Subcutaneous abdominal adipose tissue (tissue), 5 donors: Measurements from ENCODE around the gene JAKMIP3.

Source experiments
- H3K27ac ChIP-seq: one replicate; pipeline ENCODE4 v1.7.0; 2013; ENCODE audit warnings: low read depth, mild to moderate bottlenecking, inconsistent platforms, low read length, moderate library complexity
- H3K27me3 ChIP-seq, 5 donors: one replicate each; pipeline ENCODE4 v1.7.0; 2013; ENCODE audit warnings: low read length in 5 of 5, inconsistent platforms in 1 of 5; ENCODE audit not compliant: control insufficient read depth in 5 of 5, insufficient read depth in 4 of 5
- H3K36me3 ChIP-seq, 5 donors: one replicate each; pipeline ENCODE4 v1.7.0; 2013; ENCODE audit warnings: low read length in 5 of 5; ENCODE audit not compliant: control insufficient read depth in 5 of 5, insufficient read depth in 5 of 5
- H3K4me1 ChIP-seq, 5 donors: one replicate each; pipeline ENCODE4 v1.7.0; 2013; ENCODE audit warnings: low read length in 5 of 5, mild to moderate bottlenecking in 3 of 5, moderate library complexity in 1 of 5; ENCODE audit not compliant: control insufficient read depth in 5 of 5, insufficient read depth in 5 of 5
- H3K4me3 ChIP-seq, 5 donors: one replicate each; pipeline ENCODE4 v1.7.0; 2013; ENCODE audit warnings: low read length in 5 of 5, low read depth in 1 of 5
- H3K9ac ChIP-seq, 5 donors: one replicate each; pipeline ENCODE4 v1.7.0; 2013; ENCODE audit warnings: low read length in 5 of 5, mild to moderate bottlenecking in 4 of 5, moderate library complexity in 3 of 5
- H3K9me3 ChIP-seq, 5 donors: one replicate each; pipeline ENCODE4 v1.7.0; 2013; ENCODE audit warnings: low read length in 5 of 5; ENCODE audit not compliant: control insufficient read depth in 5 of 5
- donor health status: healthy.
- donor health status: healthy.
- donor health status: healthy.
- donor health status: healthy.
- donor health status: healthy.

The JAKMIP3 gene

GRCh38 chr10:132062641-132063390 lies 2.9 kb upstream of the JAKMIP3 start:
- no peaks in the 10 kb centered on the region for H3K9me3 ChIP-seq
- H3K9ac ChIP-seq = no peak overlapping the region
- H3K4me1 ChIP-seq = peaks cover 2 to 22% (median 18%) of the 10 kb centered on the region in 5 donors
- H3K27ac ChIP-seq = no peak overlapping the region
- no peaks in the 10 kb centered on the region for H3K36me3 ChIP-seq
- no peak overlapping the region for H3K4me3 ChIP-seq
- peaks cover 0 to 6% (median 0%) of the 10 kb centered on the region in 5 donors for H3K27me3 ChIP-seq

- H3K27ac ChIP-seq = no peak overlapping the region
- no peaks in the 10 kb centered on the region for H3K9me3 ChIP-seq
- no peaks in the 10 kb centered on the region for H3K36me3 ChIP-seq
- H3K4me1 ChIP-seq = peaks cover 0 to 22% (median 18%) of the 10 kb centered on the region in 5 donors
- no peak overlapping the region for H3K4me3 ChIP-seq
- H3K27me3 ChIP-seq = peaks cover 0 to 3% (median 0%) of the 10 kb centered on the region in 5 donors
- no peak overlapping the region for H3K9ac ChIP-seq
Observed at GRCh38 chr10:132063432-132063831, 2.3 kb upstream of the JAKMIP3 start.

DNA sequence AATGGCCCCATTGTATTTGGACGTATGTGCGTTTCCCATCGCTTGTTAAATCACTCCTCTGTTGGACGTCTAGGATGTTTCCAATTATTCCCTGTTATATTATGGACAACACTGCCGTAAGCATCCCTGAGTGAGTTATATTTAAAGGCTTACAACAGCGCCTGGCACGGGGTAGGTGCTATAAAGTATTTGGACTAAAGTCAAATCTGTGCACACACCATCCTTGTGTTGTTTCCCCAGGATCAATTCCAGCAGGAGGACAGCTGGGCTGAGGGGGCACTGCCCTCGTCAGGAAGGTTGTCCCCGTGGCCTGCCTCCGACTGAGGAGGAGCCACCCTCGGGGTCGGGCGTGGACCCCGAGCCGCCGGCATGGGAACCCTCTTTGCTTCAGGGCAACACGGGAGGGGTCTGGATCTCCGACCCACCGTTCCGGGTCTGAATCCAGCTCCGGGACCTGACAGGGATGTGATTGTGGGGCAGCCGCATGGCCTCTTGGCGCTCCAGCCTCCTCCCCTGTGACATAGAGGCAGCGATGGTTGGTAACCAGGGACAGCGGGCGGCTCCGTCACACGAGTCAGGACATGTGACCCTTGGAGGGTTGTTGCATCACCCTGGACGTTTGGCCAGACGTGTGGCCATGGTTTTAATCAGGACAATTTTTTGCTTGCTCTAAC lies 1.5 kb upstream of the JAKMIP3 start:
- Histone ChIP-seq H3K27ac (no peak overlapping the region), H3K27me3 (no peaks in the 10 kb centered on the region), H3K4me3 (no peak overlapping the region), H3K4me1 (peaks cover 0 to 22% (median 18%) of the 10 kb centered on the region in 5 donors), H3K36me3 (no peaks in the 10 kb centered on the region), H3K9ac (no peak overlapping the region), H3K9me3 (no peaks in the 10 kb centered on the region)

GRCh38 chr10:132064771-132065437 lies 842 bp upstream of the JAKMIP3 start:
- no peaks in the 10 kb centered on the region for H3K27me3 ChIP-seq
- no peaks in the 10 kb centered on the region for H3K36me3 ChIP-seq
- peaks cover 0 to 22% (median 18%) of the 10 kb centered on the region in 5 donors for H3K4me1 ChIP-seq
- H3K9ac ChIP-seq = peak overlapping the region in 2 of 5 donors; percentile 50 to 56
- H3K27ac ChIP-seq = no peak overlapping the region
- H3K9me3 ChIP-seq = no peaks in the 10 kb centered on the region
- H3K4me3 ChIP-seq = peak overlapping the region in 3 of 5 donors; percentile 67 to 79 (median 69)

- peak overlapping the region in 4 of 5 donors; percentile 8 to 65 (median 53) for H3K9ac ChIP-seq
- H3K27me3 ChIP-seq = no peaks in the 10 kb centered on the region
- H3K9me3 ChIP-seq = no peaks in the 10 kb centered on the region
- no peaks in the 10 kb centered on the region for H3K36me3 ChIP-seq
- peaks cover 0 to 22% (median 18%) of the 10 kb centered on the region in 5 donors for H3K4me1 ChIP-seq
- no peak overlapping the region for H3K27ac ChIP-seq
- peak overlapping the region; percentile 59 to 86 (median 69) for H3K4me3 ChIP-seq
Observed at GRCh38 chr10:132066186-132066585, 440 bp downstream of the JAKMIP3 start.

- Histone ChIP-seq H3K9ac (peak overlapping the region in 1 of 5 donors; percentile 32), H3K27me3 (no peaks in the 10 kb centered on the region), H3K4me3 (peak overlapping the region in 1 of 5 donors; percentile 69), H3K4me1 (peaks cover 0 to 22% (median 18%) of the 10 kb centered on the region in 5 donors), H3K36me3 (no peaks in the 10 kb centered on the region), H3K9me3 (no peaks in the 10 kb centered on the region), H3K27ac (no peak overlapping the region)
Observed at GRCh38 chr10:132066812-132067211, 1.1 kb downstream of the JAKMIP3 start.

- H3K36me3 ChIP-seq = no peaks in the 10 kb centered on the region
- no peak overlapping the region for H3K9ac ChIP-seq
- no peaks in the 10 kb centered on the region for H3K27me3 ChIP-seq
Observed at GRCh38 chr10:132068431-132069121, 2.8 kb downstream of the JAKMIP3 start.

DNA sequence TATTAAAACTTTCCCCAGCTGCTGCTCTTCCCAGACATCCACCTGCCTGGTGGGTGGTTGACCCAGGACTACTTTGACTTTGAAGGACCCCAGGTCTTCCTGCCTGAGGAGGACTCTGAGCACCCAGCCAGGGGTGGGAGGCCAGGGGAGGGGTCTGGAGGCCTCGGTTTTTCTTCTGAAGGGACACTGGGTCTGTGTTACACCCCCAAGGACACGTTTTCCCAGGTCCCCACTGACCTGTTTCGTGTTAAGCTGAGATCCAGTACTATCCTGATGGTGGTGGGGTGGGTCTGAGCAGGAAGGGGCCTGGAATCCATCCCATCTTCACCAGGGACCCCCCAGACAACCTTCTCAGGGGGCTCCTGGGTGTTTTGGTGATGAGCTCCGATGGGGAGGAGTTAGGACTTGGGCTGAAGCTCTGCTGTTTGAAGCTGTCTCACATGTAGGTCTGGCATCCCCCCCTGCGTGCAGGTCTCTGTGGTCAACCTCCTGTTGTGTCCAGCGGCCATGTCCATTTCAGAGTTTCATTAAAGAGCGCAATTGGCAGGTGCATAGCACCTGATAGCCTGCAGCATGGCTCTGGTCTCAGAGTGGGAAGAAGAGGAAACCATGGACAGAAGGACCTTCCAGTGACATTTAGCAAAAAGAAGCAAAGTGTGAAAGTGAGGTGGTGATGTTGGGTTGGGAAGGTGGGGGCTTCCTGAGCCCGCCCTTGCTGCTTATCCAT lies 3.5 kb downstream of the JAKMIP3 start:
- no peak overlapping the region for H3K4me3 ChIP-seq
- H3K27me3 ChIP-seq = no peaks in the 10 kb centered on the region
- H3K9ac ChIP-seq = no peak overlapping the region
- no peak overlapping the region for H3K27ac ChIP-seq
- H3K36me3 ChIP-seq = no peaks in the 10 kb centered on the region
- H3K9me3 ChIP-seq = peaks cover 0 to 5% (median 0%) of the 10 kb centered on the region in 5 donors
- H3K4me1 ChIP-seq = peaks cover 0 to 22% (median 18%) of the 10 kb centered on the region in 5 donors

More at GRCh38 chr10:132068431-132069121, 2.8 kb downstream of the JAKMIP3 start:
- H3K4me3 ChIP-seq = no peak overlapping the region
- peaks cover 0 to 22% (median 18%) of the 10 kb centered on the region in 5 donors for H3K4me1 ChIP-seq
- peaks cover 0 to 5% (median 0%) of the 10 kb centered on the region in 5 donors for H3K9me3 ChIP-seq
- no peak overlapping the region for H3K27ac ChIP-seq

DNA sequence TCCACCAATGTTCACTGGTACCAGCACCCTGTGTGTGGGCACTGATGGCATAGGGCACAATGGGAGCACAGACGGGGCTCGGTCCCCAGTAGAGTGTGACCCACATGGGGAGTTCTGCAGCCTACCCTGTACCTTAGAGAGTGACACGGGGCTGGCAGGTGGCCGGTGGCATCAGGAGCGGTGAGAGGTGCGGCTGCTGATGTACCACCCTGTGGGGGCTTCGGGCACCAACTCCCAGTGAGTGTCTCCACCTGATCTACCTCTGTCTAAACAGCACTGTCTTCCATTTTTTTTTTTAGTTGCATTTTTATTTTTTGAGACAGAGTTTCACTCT lies 4.1 kb downstream of the JAKMIP3 start:
- Histone ChIP-seq H3K4me1 (peaks cover 0 to 22% (median 18%) of the 10 kb centered on the region in 5 donors), H3K9me3 (peaks cover 0 to 8% (median 0%) of the 10 kb centered on the region in 5 donors), H3K27ac (no peak overlapping the region), H3K4me3 (no peak overlapping the region), H3K9ac (no peak overlapping the region), H3K27me3 (no peaks in the 10 kb centered on the region), H3K36me3 (no peaks in the 10 kb centered on the region)
